CD14-positive monocyte (primary cell): ENCODE measurements around the gene C16orf95. TPM values are rescaled to one million over a fixed set of nuclear protein-coding genes. Genes with fewer than 3 reads are reported as not detected.

ENCODE experiments used
- DNase-seq, 3 donors: peaks; one replicate each; pipeline ENCODE4 v3.0.0-alpha.2; 2011 to 2022
- H2AFZ ChIP-seq: 2 replicates; pipeline ENCODE4 v1.6.0; 2012; ENCODE audit warnings: mild to moderate bottlenecking, low read depth, low read length, inconsistent platforms; ENCODE audit not compliant: insufficient read depth, poor library complexity, severe bottlenecking
- H3K27ac ChIP-seq, 2 donors: 1 replicate in 1 of 2; 2 replicates in 1 of 2; pipeline ENCODE4 v1.5.1; 2012 to 2013; ENCODE audit warnings: low read length in 2 of 2, control low read depth in 1 of 2, inconsistent platforms in 1 of 2, low read depth in 1 of 2, mild to moderate bottlenecking in 1 of 2
- H3K27me3 ChIP-seq, 2 donors: one replicate each; pipeline versions ENCODE4 v1.6.0 to v1.6.1; 2011 to 2013; ENCODE audit warnings: low read length in 2 of 2; ENCODE audit not compliant: control insufficient read depth in 2 of 2, insufficient read depth in 2 of 2
- H3K36me3 ChIP-seq, 2 donors: replicated peaks in 1 of 2; 1 replicate in 1 of 2; 2 replicates in 1 of 2; pipeline versions ENCODE4 v1.5.1 to v1.6.1; 2012 to 2013; ENCODE audit warnings: low read length in 2 of 2, control low read depth in 1 of 2, inconsistent platforms in 1 of 2, mild to moderate bottlenecking in 1 of 2; ENCODE audit not compliant: insufficient read depth in 2 of 2, control insufficient read depth in 1 of 2
- H3K4me1 ChIP-seq, 2 donors: 1 replicate in 1 of 2; 2 replicates in 1 of 2; pipeline versions ENCODE4 v1.5.1 to v1.6.1; 2012 to 2013; ENCODE audit warnings: low read length in 2 of 2, control low read depth in 1 of 2, inconsistent platforms in 1 of 2, mild to moderate bottlenecking in 1 of 2, moderate library complexity in 1 of 2; ENCODE audit not compliant: insufficient read depth in 2 of 2, control insufficient read depth in 1 of 2
- H3K4me2 ChIP-seq: replicated peaks from 2 replicates; pipeline ENCODE3; 2012; ENCODE audit warnings: low read length, moderate library complexity, mild to moderate bottlenecking; ENCODE audit not compliant: poor library complexity, severe bottlenecking; ENCODE audit errors: extremely low read depth
- H3K4me3 ChIP-seq, 3 experiments: fragments of 200-600 bp in 1 of 3; sonication (generic) in 1 of 3; replicated peaks in 1 of 3; 1 replicate in 2 of 3; 2 replicates in 1 of 3; pipeline ENCODE4 v1.5.1; 2011 to 2013; ENCODE audit warnings: low read length in 3 of 3, mild to moderate bottlenecking in 3 of 3, control low read depth in 2 of 3, low read depth in 2 of 3, inconsistent platforms in 1 of 3, moderate library complexity in 1 of 3
- H3K79me2 ChIP-seq: 2 replicates; pipeline ENCODE4 v1.6.0; 2012; ENCODE audit warnings: mild to moderate bottlenecking, control low read depth, inconsistent platforms, low read length, moderate library complexity; ENCODE audit not compliant: insufficient read depth
- H3K9ac ChIP-seq: 2 replicates; pipeline ENCODE4 v1.6.0; 2017; ENCODE audit warnings: low read length, mild to moderate bottlenecking; ENCODE audit not compliant: insufficient read depth, poor library complexity, severe bottlenecking
- H3K9me3 ChIP-seq, 2 donors: replicated peaks in 1 of 2; 1 replicate in 1 of 2; 2 replicates in 1 of 2; pipeline versions ENCODE4 v1.5.1 to v1.6.1; 2012 to 2013; ENCODE audit warnings: low read length in 2 of 2, control low read depth in 1 of 2; ENCODE audit not compliant: control insufficient read depth in 1 of 2, insufficient read depth in 1 of 2
- H4K20me1 ChIP-seq: 2 replicates; pipeline ENCODE4 v1.6.0; 2012; ENCODE audit warnings: mild to moderate bottlenecking, low read length, control low read depth, moderate library complexity; ENCODE audit not compliant: insufficient read depth
- H3K27ac Mint-ChIP-seq, 7 donors: one replicate each; pipeline ENCODE4 v1.8.0; 2020; ENCODE audit warnings: mild to moderate bottlenecking in 7 of 7, mixed read lengths in 7 of 7, moderate library complexity in 6 of 7, inconsistent platforms in 2 of 7
- H3K27me3 Mint-ChIP-seq, 3 donors: one replicate each; pipeline ENCODE4 v1.8.0; 2021 to 2022; ENCODE audit warnings: low read depth in 3 of 3, mild to moderate bottlenecking in 3 of 3, mixed read lengths in 3 of 3, moderate library complexity in 3 of 3, inconsistent platforms in 1 of 3
- H3K36me3 Mint-ChIP-seq, 2 donors: one replicate each; pipeline ENCODE4 v1.8.0; 2020; ENCODE audit warnings: mixed read lengths in 2 of 2, inconsistent platforms in 1 of 2, mild to moderate bottlenecking in 1 of 2
- H3K4me1 Mint-ChIP-seq: one replicate; pipeline ENCODE4 v1.8.0; 2020; ENCODE audit warnings: mild to moderate bottlenecking, mixed read lengths
- H3K4me3 Mint-ChIP-seq, 2 donors: one replicate each; pipeline ENCODE4 v1.8.0; 2020; ENCODE audit warnings: mild to moderate bottlenecking in 2 of 2, mixed read lengths in 2 of 2, moderate library complexity in 1 of 2
- H3K9me3 Mint-ChIP-seq, 7 donors: one replicate each; pipeline ENCODE4 v1.8.0; 2020 to 2022; ENCODE audit warnings: mixed read lengths in 7 of 7, mild to moderate bottlenecking in 6 of 7, moderate library complexity in 6 of 7, inconsistent platforms in 2 of 7
- CTCF ChIP-seq: fragments of 200-600 bp; IDR thresholded peaks from one replicate; pipeline ENCODE4 v1.8.0; 2022; ENCODE audit warnings: antibody characterized with exemption, mild to moderate bottlenecking
- WGBS: methylation state at CpG from one replicate; pipeline ENCODE4 v1.1.5; 2013; ENCODE audit warnings: missing lambda C conversion rate; ENCODE audit not compliant: insufficient coverage; 5-methylcytosine and 5-hydroxymethylcytosine counted together
- intact Hi-C, 2 donors: fragments of 100-400 bp; cut with micrococcal nuclease; formaldehyde crosslinking; loops; one replicate each; pipeline versions ENCODE4 v1.15.0 to v1.15.1; 2023
- polyA plus RNA-seq, 3 donors: library from polyadenylated mRNA; depleted of rRNA in 1 of 3; unstranded in 2 of 3; stranded (reverse) in 1 of 3; fragments of 300-500 nt in 2 of 3; fragments of >200 nt in 1 of 3; fragmentation: Illumina TruSeq in 2 of 3; gene quantifications; 1 replicate in 2 of 3; 2 replicates in 1 of 3; pipeline ENCODE4 v1.2.3, GENCODE V29; 2012 to 2021

Gene C16orf95
- polyA plus RNA-seq, 3 donors: 0.89 to 1.9 (median 1.7) TPM

- Histone ChIP-seq H4K20me1 (no peaks in the 10 kb centered on the region), H3K79me2 (no peaks in the 10 kb centered on the region), H3K27ac (no peak overlapping the region), H3K27me3 (no peaks in the 10 kb centered on the region), H3K4me3 (no peak overlapping the region), H3K4me2 (no peak overlapping the region), H3K9ac (no peak overlapping the region), H3K36me3 (no peaks in the 10 kb centered on the region), H2AFZ (no peak overlapping the region), H3K4me1 (no peaks in the 10 kb centered on the region), H3K9me3 (no peaks in the 10 kb centered on the region)
- Mint-ChIP-seq H3K4me3 (peak overlapping the region in 1 of 2 donors; percentile 58), H3K4me1 (peaks cover 4% of the 10 kb centered on the region), H3K27ac (peak overlapping the region in 1 of 7 donors; percentile 11), H3K36me3 (no peaks in the 10 kb centered on the region), H3K9me3 (peaks cover 0 to 2% (median 0%) of the 10 kb centered on the region in 7 donors), H3K27me3 (peaks cover 7 to 21% (median 15%) of the 10 kb centered on the region in 3 donors)
- DNase-seq: no peak
- intact Hi-C loops: loop anchor here (5.0 kb wide), 1 partner anchor 717 kb away; no protein-coding TSS in a partner anchor
- 81% methylated on average over 16 of the region's 18 CpGs for WGBS
- no peak for TF ChIP-seq CTCF
Measured at GRCh38 chr16:87279094-87279658, 38.0 kb downstream of the C16orf95 start.

- Histone ChIP-seq H3K79me2 (no peaks in the 10 kb centered on the region), H3K4me1 (no peaks in the 10 kb centered on the region), H3K4me2 (no peak overlapping the region), H3K4me3 (no peak overlapping the region), H3K27me3 (no peaks in the 10 kb centered on the region), H3K9ac (no peak overlapping the region), H3K27ac (no peak overlapping the region), H3K9me3 (no peaks in the 10 kb centered on the region), H3K36me3 (no peaks in the 10 kb centered on the region), H2AFZ (no peak overlapping the region), H4K20me1 (no peaks in the 10 kb centered on the region)
- Mint-ChIP-seq H3K27ac (peak overlapping the region in 1 of 7 donors; percentile 11), H3K4me1 (peaks cover 4% of the 10 kb centered on the region), H3K36me3 (no peaks in the 10 kb centered on the region), H3K4me3 (no peak overlapping the region), H3K27me3 (peaks cover 7 to 21% (median 15%) of the 10 kb centered on the region in 3 donors), H3K9me3 (peaks cover 0 to 2% (median 0%) of the 10 kb centered on the region in 7 donors)
- peak; percentile 62 for TF ChIP-seq CTCF
- 56% methylated on average over 38 of the region's 38 CpGs for WGBS
- peak in 2 of 3 donors; percentile 4 to 24 for DNase-seq
- intact Hi-C loops: loop anchor here (5.0 kb wide), 1 partner anchor 716 kb away; no protein-coding TSS in a partner anchor
Measured at GRCh38 chr16:87278191-87279093, 38.8 kb downstream of the C16orf95 start.
